Smooth muscle cell (in vitro differentiated cells): ENCODE data around the gene MTERF1. TPM values are rescaled to one million over a fixed set of nuclear protein-coding genes. Genes with fewer than 3 reads are reported as not detected.
A peak's percentile ranks its signal among the peaks of the same experiment; 100 is the strongest.

Experiments
- DNase-seq: peaks from one replicate; lab custom pipeline; 2025; ENCODE audit not compliant: unreplicated experiment; lab: John Stamatoyannopoulos, UW
- H2AFZ ChIP-seq: fragments of 200-600 bp; sonication (generic); 2 replicates; pipeline ENCODE4 v1.6.0; 2016; ENCODE audit warnings: antibody characterized with exemption, low read depth, mild to moderate bottlenecking
- H3F3A ChIP-seq: fragments of 200-600 bp; sonication (generic); 2 replicates; pipeline ENCODE4 v1.6.0; 2017; ENCODE audit warnings: antibody characterized with exemption, low read depth
- H3K27ac ChIP-seq: fragments of 200-600 bp; sonication (generic); 2 replicates; pipeline ENCODE4 v1.5.1; 2016; ENCODE audit warnings: low read depth, mild to moderate bottlenecking
- H3K27me3 ChIP-seq: fragments of 200-600 bp; sonication (generic); 2 replicates; pipeline ENCODE4 v1.6.1; 2016; ENCODE audit warnings: low read depth, mild to moderate bottlenecking
- H3K36me3 ChIP-seq: fragments of 200-600 bp; sonication (generic); 2 replicates; pipeline ENCODE4 v1.5.1; 2016; ENCODE audit warnings: low read depth
- H3K4me1 ChIP-seq: fragments of 200-600 bp; sonication (generic); 2 replicates; pipeline ENCODE4 v1.5.1; 2016; ENCODE audit warnings: low read depth
- H3K4me2 ChIP-seq: fragments of 200-600 bp; sonication (generic); 2 replicates; pipeline ENCODE4 v1.6.0; 2016; ENCODE audit warnings: mild to moderate bottlenecking
- H3K4me3 ChIP-seq: fragments of 200-600 bp; sonication (generic); 2 replicates; pipeline ENCODE4 v1.5.1; 2016; ENCODE audit warnings: mild to moderate bottlenecking
- H3K79me2 ChIP-seq: fragments of 200-600 bp; sonication (generic); 2 replicates; pipeline ENCODE4 v1.6.0; 2016; ENCODE audit warnings: low read depth, mild to moderate bottlenecking
- H3K9ac ChIP-seq: fragments of 200-600 bp; sonication (generic); 2 replicates; pipeline ENCODE4 v1.6.0; 2016; ENCODE audit warnings: low read depth
- H3K9me3 ChIP-seq: fragments of 200-600 bp; sonication (generic); replicated peaks from 2 replicates; pipeline ENCODE4 v1.5.1; 2016; ENCODE audit warnings: low read depth
- H4K20me1 ChIP-seq: fragments of 200-600 bp; sonication (generic); 2 replicates; pipeline ENCODE4 v1.6.0; 2016; ENCODE audit warnings: low read depth
- WGBS: methylation state at CpG from one replicate; pipeline ENCODE4 v1.1.7; 2016; ENCODE audit warnings: low lambda C conversion rate; 5-methylcytosine and 5-hydroxymethylcytosine counted together
- polyA plus RNA-seq: library from polyadenylated mRNA; unstranded; fragments of >200 nt; fragmentation: Nextera tagmentation; extraction: Ambion mirVana; gene quantifications from 2 replicates; pipeline ENCODE4 v1.2.1, GENCODE V29; 2016
- total RNA-seq: library from RNA; depleted of rRNA; stranded (reverse); fragments of >200 nt; gene quantifications from 2 replicates; pipeline ENCODE4 v1.2.3, GENCODE V29; 2014
- TF ChIP-seq, protein P1 (sequence below): fragments of 200-600 bp; sonication (generic); IDR thresholded peaks from 2 replicates; pipeline ENCODE4 v1.5.1; 2017; ENCODE audit warnings: borderline replicate concordance, mild to moderate bottlenecking, antibody characterized with exemption; ENCODE audit not compliant: insufficient read depth, poor library complexity, severe bottlenecking

Gene MTERF1
- total and polyA plus RNA-seq, 2 experiments from 2014 or later = 6.1 to 8.9 TPM

DNA sequence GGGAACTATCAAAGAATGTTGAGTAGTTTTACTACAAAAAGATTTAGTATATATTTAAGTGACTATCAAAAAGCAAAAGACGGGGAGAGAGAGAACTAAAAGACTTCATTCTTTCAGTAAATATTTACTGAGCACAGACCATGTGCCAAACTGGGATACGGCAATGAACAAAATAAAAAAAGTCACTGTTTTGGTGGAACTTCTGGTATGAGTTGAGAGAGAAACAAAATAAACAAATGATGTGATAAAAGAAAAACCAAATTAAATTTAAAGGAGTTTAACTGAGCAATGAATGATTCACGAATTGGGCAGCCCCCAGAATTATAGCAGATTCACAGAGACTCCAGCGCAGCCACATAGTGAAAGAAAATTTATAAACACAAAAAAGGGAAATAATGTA is 42.4 kb upstream of the MTERF1 start:
- Histone ChIP-seq H3K79me2 (no peaks in the 10 kb centered on the region), H4K20me1 (no peaks in the 10 kb centered on the region), H3K36me3 (no peaks in the 10 kb centered on the region), H3K4me3 (no peak overlapping the region), H3K4me2 (no peak overlapping the region), H3K9me3 (no peaks in the 10 kb centered on the region), H3K9ac (no peak overlapping the region), H3K27me3 (no peaks in the 10 kb centered on the region), H2AFZ (no peak overlapping the region), H3K4me1 (no peaks in the 10 kb centered on the region), H3F3A (no peaks in the 10 kb centered on the region), H3K27ac (no peak overlapping the region)
- DNase-seq = no peak
- 78% methylated on average over 4 of the region's 4 CpGs for WGBS
- TF ChIP-seq, protein P1, sequence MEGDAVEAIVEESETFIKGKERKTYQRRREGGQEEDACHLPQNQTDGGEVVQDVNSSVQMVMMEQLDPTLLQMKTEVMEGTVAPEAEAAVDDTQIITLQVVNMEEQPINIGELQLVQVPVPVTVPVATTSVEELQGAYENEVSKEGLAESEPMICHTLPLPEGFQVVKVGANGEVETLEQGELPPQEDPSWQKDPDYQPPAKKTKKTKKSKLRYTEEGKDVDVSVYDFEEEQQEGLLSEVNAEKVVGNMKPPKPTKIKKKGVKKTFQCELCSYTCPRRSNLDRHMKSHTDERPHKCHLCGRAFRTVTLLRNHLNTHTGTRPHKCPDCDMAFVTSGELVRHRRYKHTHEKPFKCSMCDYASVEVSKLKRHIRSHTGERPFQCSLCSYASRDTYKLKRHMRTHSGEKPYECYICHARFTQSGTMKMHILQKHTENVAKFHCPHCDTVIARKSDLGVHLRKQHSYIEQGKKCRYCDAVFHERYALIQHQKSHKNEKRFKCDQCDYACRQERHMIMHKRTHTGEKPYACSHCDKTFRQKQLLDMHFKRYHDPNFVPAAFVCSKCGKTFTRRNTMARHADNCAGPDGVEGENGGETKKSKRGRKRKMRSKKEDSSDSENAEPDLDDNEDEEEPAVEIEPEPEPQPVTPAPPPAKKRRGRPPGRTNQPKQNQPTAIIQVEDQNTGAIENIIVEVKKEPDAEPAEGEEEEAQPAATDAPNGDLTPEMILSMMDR = no peak

DNA sequence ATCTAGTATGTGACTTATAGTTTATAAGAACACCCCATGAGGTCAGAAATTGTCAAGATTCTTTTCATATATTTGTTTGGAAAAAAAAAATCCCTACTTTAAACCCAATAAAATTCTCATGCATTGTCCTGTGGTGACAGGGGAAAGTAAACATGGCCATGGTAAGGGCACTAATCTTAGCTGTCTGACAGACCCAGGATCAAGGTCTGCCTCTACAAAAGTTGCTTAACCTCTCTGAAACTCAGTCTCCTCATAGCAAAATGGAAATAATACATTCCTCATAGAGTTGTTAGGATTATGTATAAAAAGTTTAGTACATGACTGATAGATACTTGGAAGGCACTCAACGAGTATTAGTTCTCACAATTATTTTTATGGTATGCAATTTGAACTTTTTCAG is 37.9 kb upstream of the MTERF1 start:
- Histone ChIP-seq H3K27ac (no peak overlapping the region), H3K4me3 (no peak overlapping the region), H3K9ac (no peak overlapping the region), H3K79me2 (no peaks in the 10 kb centered on the region), H3K4me2 (no peak overlapping the region), H3K4me1 (no peaks in the 10 kb centered on the region), H3K27me3 (no peaks in the 10 kb centered on the region), H3K36me3 (no peaks in the 10 kb centered on the region), H4K20me1 (no peaks in the 10 kb centered on the region), H3F3A (no peaks in the 10 kb centered on the region), H3K9me3 (no peaks in the 10 kb centered on the region), H2AFZ (no peak overlapping the region)
- no peak for DNase-seq
- TF ChIP-seq, protein P1 = no peak
- 86% methylated on average over 1 of the region's 1 CpG for WGBS

DNA sequence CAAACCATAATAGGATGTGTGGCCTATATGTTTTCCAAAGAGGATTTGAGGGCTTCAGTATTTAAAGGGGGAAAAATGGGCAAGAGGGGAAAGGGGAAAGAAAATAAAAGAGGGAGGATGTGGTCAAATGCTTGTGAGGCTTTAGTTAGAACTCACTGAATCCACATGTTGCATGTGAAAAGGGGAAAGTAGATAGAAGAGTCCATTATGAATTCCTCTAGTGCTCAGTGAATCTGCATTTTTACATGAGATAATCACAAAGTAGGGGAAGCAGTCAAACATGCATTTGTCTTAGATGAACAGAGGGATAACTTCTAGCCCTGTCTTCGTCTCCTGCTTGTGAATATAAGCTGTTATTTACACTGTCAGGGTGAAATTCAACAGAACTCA is 35.5 kb upstream of the MTERF1 start:
- Histone ChIP-seq H3K9ac (no peak overlapping the region), H3K79me2 (no peaks in the 10 kb centered on the region), H3K4me3 (no peak overlapping the region), H3K4me1 (no peaks in the 10 kb centered on the region), H3K27ac (peak overlapping the region; percentile 22), H3F3A (no peaks in the 10 kb centered on the region), H3K27me3 (no peaks in the 10 kb centered on the region), H3K4me2 (peak overlapping the region; percentile 13), H3K9me3 (no peaks in the 10 kb centered on the region), H4K20me1 (no peaks in the 10 kb centered on the region), H3K36me3 (no peaks in the 10 kb centered on the region), H2AFZ (peak overlapping the region; percentile 38)
- DNase-seq = no peak
- 64% methylated on average over 1 of the region's 1 CpG for WGBS
- TF ChIP-seq, protein P1 = no peak

DNA sequence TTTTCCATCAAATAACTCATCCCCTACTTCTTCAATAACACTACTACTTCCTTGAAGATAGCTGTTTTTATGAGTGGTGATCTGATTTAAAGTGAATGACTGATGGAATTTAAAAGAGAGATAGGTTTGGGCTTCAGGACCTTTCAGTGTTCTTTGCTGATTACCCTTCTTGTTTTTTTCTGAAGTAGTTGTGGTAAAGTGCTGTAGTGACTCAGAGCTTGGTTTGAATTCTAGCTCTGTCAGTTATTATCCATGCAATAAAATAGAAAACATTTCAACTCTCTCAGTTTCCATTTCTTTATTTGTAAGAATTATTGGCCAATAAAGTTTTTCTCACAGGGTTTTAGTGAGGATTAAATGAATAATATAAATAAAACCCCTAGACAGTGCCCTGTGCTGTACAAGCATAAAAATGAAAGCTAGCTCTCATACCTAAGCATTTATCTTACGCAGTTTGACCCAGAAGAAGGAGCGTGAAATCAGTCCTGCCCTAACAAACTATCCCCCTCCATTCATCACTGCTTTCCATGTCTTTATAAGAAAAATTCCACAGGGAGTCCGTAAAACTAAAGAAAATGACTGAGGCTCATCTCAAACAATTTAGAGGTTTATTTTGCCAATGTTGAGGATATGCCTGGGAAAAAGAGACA is 35.0 kb upstream of the MTERF1 start:
- Histone ChIP-seq H3F3A (no peaks in the 10 kb centered on the region), H2AFZ (peak overlapping the region; percentile 38), H3K9me3 (no peaks in the 10 kb centered on the region), H3K36me3 (no peaks in the 10 kb centered on the region), H3K4me1 (no peaks in the 10 kb centered on the region), H4K20me1 (no peaks in the 10 kb centered on the region), H3K4me3 (no peak overlapping the region), H3K27me3 (no peaks in the 10 kb centered on the region), H3K27ac (peak overlapping the region; percentile 22), H3K4me2 (peak overlapping the region; percentile 13), H3K9ac (no peak overlapping the region), H3K79me2 (no peaks in the 10 kb centered on the region)
- 85% methylated on average over 3 of the region's 3 CpGs for WGBS
- no peak for DNase-seq
- TF ChIP-seq, protein P1 = no peak
